PC-9 (cell line): Measurements from ENCODE around the gene TCHHL1.

Source experiments
- EZH2 ChIP-seq: fragments of 200-600 bp; sonication (generic); IDR thresholded peaks from 2 replicates; pipeline ENCODE4 v1.8.0; 2017; ENCODE audit warnings: antibody characterized with exemption, low read depth
- TF ChIP-seq, protein P1 (sequence below): fragments of 200-600 bp; sonication (generic); conservative IDR thresholded peaks from 2 replicates; pipeline ENCODE4 v1.6.1; 2017; ENCODE audit warnings: mixed run types, antibody characterized with exemption, mild to moderate bottlenecking, moderate library complexity

DNA sequence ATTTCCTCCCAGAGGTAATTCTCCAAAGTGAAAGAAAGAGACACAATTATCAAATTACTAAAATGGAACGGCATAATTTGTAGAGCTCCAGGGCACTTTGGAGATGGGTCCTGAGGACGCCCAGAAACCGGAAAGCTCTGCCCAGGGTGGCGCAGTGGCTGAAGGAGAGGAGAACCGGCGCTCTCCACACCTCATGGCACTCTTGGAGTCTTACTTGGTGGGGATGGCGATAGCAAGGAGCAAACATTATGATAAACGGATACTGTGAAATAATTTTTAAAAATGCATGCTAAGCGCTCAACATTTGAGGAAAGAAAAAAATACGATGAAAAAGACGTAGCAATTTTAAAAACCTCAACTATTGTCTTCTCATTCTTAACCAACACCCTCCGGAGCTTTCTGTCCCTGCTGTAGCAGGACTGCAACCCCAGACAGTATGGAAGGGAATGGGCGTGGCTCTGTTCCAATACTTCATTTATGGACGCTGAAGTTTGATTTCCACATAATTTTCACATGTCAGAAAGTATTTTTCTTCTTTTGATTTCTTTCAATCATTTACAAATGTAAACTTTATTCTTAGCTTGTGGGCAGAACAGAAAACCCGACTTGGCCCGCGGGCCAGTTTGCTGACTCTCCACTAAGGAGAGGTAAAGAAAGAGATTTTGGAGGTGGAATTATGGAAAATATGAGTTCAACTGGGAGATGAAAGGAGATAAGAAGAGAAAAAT lies 53.2 kb downstream of the TCHHL1 start:
- TF ChIP-seq, protein P1, sequence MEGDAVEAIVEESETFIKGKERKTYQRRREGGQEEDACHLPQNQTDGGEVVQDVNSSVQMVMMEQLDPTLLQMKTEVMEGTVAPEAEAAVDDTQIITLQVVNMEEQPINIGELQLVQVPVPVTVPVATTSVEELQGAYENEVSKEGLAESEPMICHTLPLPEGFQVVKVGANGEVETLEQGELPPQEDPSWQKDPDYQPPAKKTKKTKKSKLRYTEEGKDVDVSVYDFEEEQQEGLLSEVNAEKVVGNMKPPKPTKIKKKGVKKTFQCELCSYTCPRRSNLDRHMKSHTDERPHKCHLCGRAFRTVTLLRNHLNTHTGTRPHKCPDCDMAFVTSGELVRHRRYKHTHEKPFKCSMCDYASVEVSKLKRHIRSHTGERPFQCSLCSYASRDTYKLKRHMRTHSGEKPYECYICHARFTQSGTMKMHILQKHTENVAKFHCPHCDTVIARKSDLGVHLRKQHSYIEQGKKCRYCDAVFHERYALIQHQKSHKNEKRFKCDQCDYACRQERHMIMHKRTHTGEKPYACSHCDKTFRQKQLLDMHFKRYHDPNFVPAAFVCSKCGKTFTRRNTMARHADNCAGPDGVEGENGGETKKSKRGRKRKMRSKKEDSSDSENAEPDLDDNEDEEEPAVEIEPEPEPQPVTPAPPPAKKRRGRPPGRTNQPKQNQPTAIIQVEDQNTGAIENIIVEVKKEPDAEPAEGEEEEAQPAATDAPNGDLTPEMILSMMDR, result no peak
- no peak for TF ChIP-seq EZH2
